ENCODE results near the gene KPNA4.
"Not testable (repeated sequence)": the region's sequence is repeated elsewhere in the genome, so short reads cannot be mapped to it uniquely, and the experiment has no call there.

- TF ChIP-seq POLR2A, CTCF (IDR thresholded peaks at IDR 0.05): not testable (repeated sequence)
Measured at GRCh38 chr3:160452251-160452650, 113.1 kb downstream of the KPNA4 start.

Measured in testis (tissue), 2 donors.